ENCODE results near the gene LKAAEAR1. TPM values are rescaled to one million over a fixed set of nuclear protein-coding genes. Genes with fewer than 3 reads are reported as not detected.

The LKAAEAR1 gene
- total and polyA plus RNA-seq, 9 of the 15 experiments (the other 6 are each of a cell fraction or from before 2014, with no cell fraction given) = not detected

GRCh38 chr20:64049060-64049877 is 34.9 kb downstream of the LKAAEAR1 start, which contains the start of gene SOX18 (continued):
- TF ChIP-seq KDM5B (IDR thresholded peaks at IDR 0.05; ENCODE audit: insufficient replicate concordance, low read depth, low read length) = no peak
- TF ChIP-seq ZNF316 (IDR thresholded peaks at IDR 0.05) = no peak
- no peak for TF ChIP-seq KAT2B (IDR thresholded peaks at IDR 0.05; ENCODE audit: low read depth, low read length)
- TF ChIP-seq ZSCAN32 (CRISPR knock-in tag; IDR thresholded peaks at IDR 0.05) = no peak
- no peak for TF ChIP-seq SRSF1 (IDR thresholded peaks at IDR 0.05; ENCODE audit: low read depth, low read length)
- TF ChIP-seq DDX20 (tag; IDR thresholded peaks at IDR 0.05; ENCODE audit: low read depth) = no peak
- no peak for TF ChIP-seq AFF4 (CRISPR knock-in tag; IDR thresholded peaks at IDR 0.05)
- TF ChIP-seq RBM17 (IDR thresholded peaks at IDR 0.05; ENCODE audit: borderline replicate concordance, low read depth, low read length) = no peak
- no peak for TF ChIP-seq ZNF696 (CRISPR knock-in tag; conservative IDR thresholded peaks at IDR 0.05)
- TF ChIP-seq, protein P1, sequence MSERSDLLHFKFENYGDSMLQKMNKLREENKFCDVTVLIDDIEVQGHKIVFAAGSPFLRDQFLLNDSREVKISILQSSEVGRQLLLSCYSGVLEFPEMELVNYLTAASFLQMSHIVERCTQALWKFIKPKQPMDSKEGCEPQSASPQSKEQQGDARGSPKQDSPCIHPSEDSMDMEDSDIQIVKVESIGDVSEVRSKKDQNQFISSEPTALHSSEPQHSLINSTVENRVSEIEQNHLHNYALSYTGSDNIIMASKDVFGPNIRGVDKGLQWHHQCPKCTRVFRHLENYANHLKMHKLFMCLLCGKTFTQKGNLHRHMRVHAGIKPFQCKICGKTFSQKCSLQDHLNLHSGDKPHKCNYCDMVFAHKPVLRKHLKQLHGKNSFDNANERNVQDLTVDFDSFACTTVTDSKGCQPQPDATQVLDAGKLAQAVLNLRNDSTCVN (CRISPR knock-in tag; IDR thresholded peaks at IDR 0.05) = no peak
- no peak for TF ChIP-seq ZSCAN29 (IDR thresholded peaks at IDR 0.05)
- no peak for TF ChIP-seq RBM22 (IDR thresholded peaks at IDR 0.05; ENCODE audit: low read depth, low read length, poor library complexity, severe bottlenecking)
- TF ChIP-seq MAFF (IDR thresholded peaks at IDR 0.05; ENCODE audit: low read length) = no peak
- no peak for TF ChIP-seq SMARCC2 (IDR thresholded peaks at IDR 0.05; ENCODE audit: low read depth)
- TF ChIP-seq, protein P2, sequence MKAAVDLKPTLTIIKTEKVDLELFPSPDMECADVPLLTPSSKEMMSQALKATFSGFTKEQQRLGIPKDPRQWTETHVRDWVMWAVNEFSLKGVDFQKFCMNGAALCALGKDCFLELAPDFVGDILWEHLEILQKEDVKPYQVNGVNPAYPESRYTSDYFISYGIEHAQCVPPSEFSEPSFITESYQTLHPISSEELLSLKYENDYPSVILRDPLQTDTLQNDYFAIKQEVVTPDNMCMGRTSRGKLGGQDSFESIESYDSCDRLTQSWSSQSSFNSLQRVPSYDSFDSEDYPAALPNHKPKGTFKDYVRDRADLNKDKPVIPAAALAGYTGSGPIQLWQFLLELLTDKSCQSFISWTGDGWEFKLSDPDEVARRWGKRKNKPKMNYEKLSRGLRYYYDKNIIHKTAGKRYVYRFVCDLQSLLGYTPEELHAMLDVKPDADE (conservative IDR thresholded peaks at IDR 0.05; ENCODE audit: control insufficient read depth, low read depth, low read length) = no peak; the same call in 1 of the 2 replicates
- TF ChIP-seq ZNF584 (CRISPR knock-in tag; IDR thresholded peaks at IDR 0.05; ENCODE audit: low read depth) = no peak
- no peak for TF ChIP-seq ZNF644 (tag; IDR thresholded peaks at IDR 0.05; ENCODE audit: low read depth)
- no peak for TF ChIP-seq ETV1 (tag; conservative IDR thresholded peaks at IDR 0.05; ENCODE audit: low read depth)
- TF ChIP-seq SAFB (IDR thresholded peaks at IDR 0.05; ENCODE audit: borderline replicate concordance, low read depth, low read length) = 0 out of 2 replicates have a peak, but pooled peaks have one; percentile 55
- TF ChIP-seq TCF7L2 (IDR thresholded peaks at IDR 0.05; ENCODE audit: low read depth, low read length) = no peak

Data from K562 (cell line).